SK-N-SH (cell line): ENCODE results near the gene MAPKBP1.

Experiments
- CTCF ChIP-seq: fragments of 200-600 bp; sonication (generic); IDR thresholded peaks from 2 replicates; pipeline ENCODE4 v1.6.1; 2017; ENCODE audit warnings: antibody characterized with exemption, mild to moderate bottlenecking, moderate library complexity
- ELF1 ChIP-seq: IDR thresholded peaks from 2 replicates; pipeline ENCODE4 v1.4.0; 2012
- EP300 ChIP-seq, 2 experiments: IDR thresholded peaks; 2 replicates each; pipeline versions ENCODE4 v1.4.0 to v1.6.1; 2012; ENCODE audit warnings: borderline replicate concordance in 1 of 2, low read depth in 1 of 2, low read length in 1 of 2
- FOSL2 ChIP-seq: IDR thresholded peaks from 2 replicates; pipeline ENCODE4 v1.4.0; 2012; ENCODE audit warnings: low read depth, mild to moderate bottlenecking, moderate library complexity, borderline replicate concordance
- MAX ChIP-seq: IDR thresholded peaks from 2 replicates; pipeline ENCODE4 v1.4.0; 2012; ENCODE audit warnings: low read depth
- PBX3 ChIP-seq: IDR thresholded peaks from 2 replicates; pipeline ENCODE4; 2012
- POLR2AphosphoS5 ChIP-seq: IDR thresholded peaks from 2 replicates; pipeline ENCODE4 v1.6.1; 2012; ENCODE audit warnings: low read depth, low read length
- RAD21 ChIP-seq: IDR thresholded peaks from 2 replicates; pipeline ENCODE4 v1.6.1; 2012; ENCODE audit warnings: mild to moderate bottlenecking, low read length
- RXRA ChIP-seq: IDR thresholded peaks from 2 replicates; pipeline ENCODE4 v1.4.0; 2012; ENCODE audit warnings: low read depth, mild to moderate bottlenecking, borderline replicate concordance
- SIN3A ChIP-seq: IDR thresholded peaks from 2 replicates; pipeline ENCODE4 v1.6.1; 2012; ENCODE audit warnings: low read depth, mild to moderate bottlenecking, low read length, moderate library complexity, borderline replicate concordance
- TAF1 ChIP-seq: IDR thresholded peaks from 2 replicates; pipeline ENCODE4 v1.6.1; 2012; ENCODE audit warnings: low read depth, mild to moderate bottlenecking, low read length, moderate library complexity, borderline replicate concordance
- TF ChIP-seq, protein P1 (sequence below): IDR thresholded peaks from 2 replicates; pipeline ENCODE4 v1.4.0; 2012; ENCODE audit warnings: low read depth, borderline replicate concordance
- TF ChIP-seq, protein P2 (sequence below): IDR thresholded peaks from 2 replicates; pipeline ENCODE4 v1.6.1; 2012; ENCODE audit warnings: mild to moderate bottlenecking, low read depth, low read length, moderate library complexity

- no peak for TF ChIP-seq RXRA
- TF ChIP-seq CTCF = no peak
- TF ChIP-seq EP300 (IDR thresholded peaks at IDR 0.05; ENCODE audit: borderline replicate concordance in 1 of 2, low read depth in 1 of 2, low read length in 1 of 2) = no peak
- no peak for TF ChIP-seq PBX3
- no peak for TF ChIP-seq POLR2AphosphoS5
- TF ChIP-seq TAF1 = no peak
- TF ChIP-seq FOSL2 = no peak
- TF ChIP-seq ELF1 = no peak
- TF ChIP-seq RAD21 = no peak
- no peak for TF ChIP-seq SIN3A
- TF ChIP-seq, protein P1, sequence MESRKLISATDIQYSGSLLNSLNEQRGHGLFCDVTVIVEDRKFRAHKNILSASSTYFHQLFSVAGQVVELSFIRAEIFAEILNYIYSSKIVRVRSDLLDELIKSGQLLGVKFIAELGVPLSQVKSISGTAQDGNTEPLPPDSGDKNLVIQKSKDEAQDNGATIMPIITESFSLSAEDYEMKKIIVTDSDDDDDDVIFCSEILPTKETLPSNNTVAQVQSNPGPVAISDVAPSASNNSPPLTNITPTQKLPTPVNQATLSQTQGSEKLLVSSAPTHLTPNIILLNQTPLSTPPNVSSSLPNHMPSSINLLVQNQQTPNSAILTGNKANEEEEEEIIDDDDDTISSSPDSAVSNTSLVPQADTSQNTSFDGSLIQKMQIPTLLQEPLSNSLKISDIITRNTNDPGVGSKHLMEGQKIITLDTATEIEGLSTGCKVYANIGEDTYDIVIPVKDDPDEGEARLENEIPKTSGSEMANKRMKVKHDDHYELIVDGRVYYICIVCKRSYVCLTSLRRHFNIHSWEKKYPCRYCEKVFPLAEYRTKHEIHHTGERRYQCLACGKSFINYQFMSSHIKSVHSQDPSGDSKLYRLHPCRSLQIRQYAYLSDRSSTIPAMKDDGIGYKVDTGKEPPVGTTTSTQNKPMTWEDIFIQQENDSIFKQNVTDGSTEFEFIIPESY = no peak
- TF ChIP-seq, protein P2, sequence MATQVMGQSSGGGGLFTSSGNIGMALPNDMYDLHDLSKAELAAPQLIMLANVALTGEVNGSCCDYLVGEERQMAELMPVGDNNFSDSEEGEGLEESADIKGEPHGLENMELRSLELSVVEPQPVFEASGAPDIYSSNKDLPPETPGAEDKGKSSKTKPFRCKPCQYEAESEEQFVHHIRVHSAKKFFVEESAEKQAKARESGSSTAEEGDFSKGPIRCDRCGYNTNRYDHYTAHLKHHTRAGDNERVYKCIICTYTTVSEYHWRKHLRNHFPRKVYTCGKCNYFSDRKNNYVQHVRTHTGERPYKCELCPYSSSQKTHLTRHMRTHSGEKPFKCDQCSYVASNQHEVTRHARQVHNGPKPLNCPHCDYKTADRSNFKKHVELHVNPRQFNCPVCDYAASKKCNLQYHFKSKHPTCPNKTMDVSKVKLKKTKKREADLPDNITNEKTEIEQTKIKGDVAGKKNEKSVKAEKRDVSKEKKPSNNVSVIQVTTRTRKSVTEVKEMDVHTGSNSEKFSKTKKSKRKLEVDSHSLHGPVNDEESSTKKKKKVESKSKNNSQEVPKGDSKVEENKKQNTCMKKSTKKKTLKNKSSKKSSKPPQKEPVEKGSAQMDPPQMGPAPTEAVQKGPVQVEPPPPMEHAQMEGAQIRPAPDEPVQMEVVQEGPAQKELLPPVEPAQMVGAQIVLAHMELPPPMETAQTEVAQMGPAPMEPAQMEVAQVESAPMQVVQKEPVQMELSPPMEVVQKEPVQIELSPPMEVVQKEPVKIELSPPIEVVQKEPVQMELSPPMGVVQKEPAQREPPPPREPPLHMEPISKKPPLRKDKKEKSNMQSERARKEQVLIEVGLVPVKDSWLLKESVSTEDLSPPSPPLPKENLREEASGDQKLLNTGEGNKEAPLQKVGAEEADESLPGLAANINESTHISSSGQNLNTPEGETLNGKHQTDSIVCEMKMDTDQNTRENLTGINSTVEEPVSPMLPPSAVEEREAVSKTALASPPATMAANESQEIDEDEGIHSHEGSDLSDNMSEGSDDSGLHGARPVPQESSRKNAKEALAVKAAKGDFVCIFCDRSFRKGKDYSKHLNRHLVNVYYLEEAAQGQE = no peak
- TF ChIP-seq MAX = no peak
These were observed 69.3 kb downstream of the MAPKBP1 start for GRCh38 chr15:41843571-41843970.
